HG02840 (cell line): ENCODE measurements around the gene TTLL7.

ENCODE experiments used
- ATAC-seq: cut with Tn5 transposase; IDR thresholded peaks from one replicate; pipeline ENCODE4 v1.9.1; 2021; ENCODE audit warnings: mild to moderate bottlenecking, moderate library complexity, moderate number of reproducible peaks; ENCODE audit not compliant: unreplicated experiment, low FRiP score

Gene TTLL7

GRCh38 chr1:83828456-83828855, 170.5 kb downstream of the TTLL7 start:
- no peak for ATAC-seq

GRCh38 chr1:83827741-83828140, 171.2 kb downstream of the TTLL7 start:
- no peak for ATAC-seq

- ATAC-seq: no peak
These were observed 176.7 kb downstream of the TTLL7 start for GRCh38 chr1:83822208-83822607.

GRCh38 chr1:83819436-83819835, 179.5 kb downstream of the TTLL7 start:
- ATAC-seq: no peak

GRCh38 chr1:83818916-83819315, 180.0 kb downstream of the TTLL7 start:
- no peak for ATAC-seq

- ATAC-seq: no peak
These were observed 182.1 kb downstream of the TTLL7 start for GRCh38 chr1:83816836-83817235.

- ATAC-seq: no peak
These were observed 183.6 kb downstream of the TTLL7 start for GRCh38 chr1:83815330-83815729.
